WI38 (cell line): ENCODE data around the gene SEMA3G.

ENCODE experiments used
- H3K4me3 ChIP-seq: 2 replicates; pipeline ENCODE4 v1.5.1; 2011; ENCODE audit warnings: low read depth, mild to moderate bottlenecking, control low read depth, low read length
- CTCF ChIP-seq: IDR thresholded peaks from 2 replicates; pipeline ENCODE4 v1.5.1; 2012; ENCODE audit warnings: low read depth, mild to moderate bottlenecking, control low read depth, low read length

The SEMA3G gene

GRCh38 chr3:52483081-52483480 lies 38.2 kb upstream of the SEMA3G start:
- no peak overlapping the region for H3K4me3 ChIP-seq
- no peak for TF ChIP-seq CTCF

- H3K4me3 ChIP-seq, result no peak overlapping the region
- peak; percentile 49; the same call in 1 of the 2 replicates for TF ChIP-seq CTCF
These were observed 37.1 kb upstream of the SEMA3G start for GRCh38 chr3:52481819-52482521.

- H3K4me3 ChIP-seq, result no peak overlapping the region
- TF ChIP-seq CTCF, result no peak
These were observed 36.1 kb upstream of the SEMA3G start for GRCh38 chr3:52480768-52481715.

- no peak for TF ChIP-seq CTCF
- H3K4me3 ChIP-seq, result no peak overlapping the region
These were observed 35.1 kb upstream of the SEMA3G start for GRCh38 chr3:52479877-52480575.

GRCh38 chr3:52479037-52479876 lies 34.4 kb upstream of the SEMA3G start:
- no peak for TF ChIP-seq CTCF
- no peak overlapping the region for H3K4me3 ChIP-seq

- H3K4me3 ChIP-seq, result no peak overlapping the region
- TF ChIP-seq CTCF, result no peak
These were observed 32.8 kb upstream of the SEMA3G start for GRCh38 chr3:52477796-52478095.
